ENCODE data around the gene VPS41. TPM values are rescaled to one million over a fixed set of nuclear protein-coding genes. Genes with fewer than 3 reads are reported as not detected.

VPS41 gene
- polyA plus RNA-seq, 3 donors = 70.1 to 90.3 (median 75.3) TPM

DNA sequence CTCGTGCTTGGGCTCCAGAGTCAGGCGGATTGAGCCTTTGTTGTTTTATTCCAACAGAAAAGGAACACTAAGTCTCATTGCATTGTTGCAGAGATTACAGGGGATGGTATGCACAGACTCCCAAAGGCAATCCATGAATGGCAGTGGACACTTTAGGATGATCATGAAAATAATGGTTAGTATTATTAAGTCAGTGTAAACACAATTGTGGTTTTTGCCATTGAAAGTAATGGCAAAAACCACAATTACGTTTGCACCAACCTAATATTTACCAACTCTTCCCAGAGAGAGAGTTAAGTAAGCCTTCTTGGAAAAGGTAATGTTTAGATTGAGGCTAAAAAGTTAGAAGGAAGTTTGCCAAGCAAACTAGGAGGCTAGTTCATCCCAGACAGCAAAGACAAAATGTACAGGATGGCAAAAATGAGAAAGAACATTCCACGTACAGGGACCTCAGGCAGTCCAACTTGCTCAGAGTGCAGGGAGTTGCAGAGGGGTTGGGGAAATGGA, 204.9 kb downstream of the VPS41 start:
- no peak for DNase-seq (ENCODE audit: extremely low read depth in 1 of 11, low read depth in 9 of 11, low spot score in 4 of 11)

DNA sequence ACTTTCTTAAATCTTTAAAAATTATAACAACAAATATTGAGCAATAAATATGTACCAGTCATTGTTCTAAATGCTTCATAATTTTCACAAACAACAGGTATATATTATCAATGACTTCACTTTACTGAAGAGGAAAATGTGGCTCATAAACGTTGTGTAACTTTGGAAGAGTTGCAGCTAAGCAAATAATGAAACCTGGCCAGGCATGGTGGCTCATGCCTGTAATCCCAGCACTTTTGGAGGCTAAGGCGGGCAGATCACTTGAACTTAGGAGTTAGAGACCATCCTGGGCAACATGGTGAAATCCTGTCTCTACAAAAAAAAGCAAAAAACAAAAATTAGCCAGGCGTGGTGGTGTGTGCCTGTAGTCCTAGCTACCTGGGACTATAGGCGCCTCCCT, 205.9 kb downstream of the VPS41 start:
- no peak for DNase-seq (ENCODE audit: extremely low read depth in 1 of 11, low read depth in 9 of 11, low spot score in 4 of 11)

DNA sequence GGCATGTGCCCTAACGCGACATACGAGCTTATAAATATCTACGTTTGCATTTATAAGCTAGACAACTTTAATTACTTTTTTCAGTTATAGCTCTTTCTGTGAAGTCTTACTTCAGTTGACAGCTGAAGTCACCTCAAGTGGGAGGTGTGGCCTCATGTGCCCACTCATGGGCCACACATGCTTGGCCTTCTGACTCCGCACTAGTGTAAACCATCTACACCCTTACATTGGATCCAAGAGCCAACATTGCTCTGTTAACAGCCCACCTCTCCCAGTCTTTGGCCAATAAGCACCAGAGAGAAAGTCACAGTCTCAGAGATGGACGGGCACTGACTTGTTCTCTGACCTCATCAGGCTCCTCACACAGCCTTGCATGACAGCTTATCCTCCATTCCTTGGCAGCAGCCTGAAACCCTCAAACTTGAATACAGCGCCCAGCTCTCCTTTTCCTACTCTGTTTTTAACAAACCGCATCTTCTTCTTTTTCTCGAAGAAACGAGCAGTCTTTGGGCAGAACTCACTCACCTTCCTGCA, 206.9 kb downstream of the VPS41 start:
- no peak for DNase-seq (ENCODE audit: extremely low read depth in 1 of 11, low read depth in 9 of 11, low spot score in 4 of 11)

DNA sequence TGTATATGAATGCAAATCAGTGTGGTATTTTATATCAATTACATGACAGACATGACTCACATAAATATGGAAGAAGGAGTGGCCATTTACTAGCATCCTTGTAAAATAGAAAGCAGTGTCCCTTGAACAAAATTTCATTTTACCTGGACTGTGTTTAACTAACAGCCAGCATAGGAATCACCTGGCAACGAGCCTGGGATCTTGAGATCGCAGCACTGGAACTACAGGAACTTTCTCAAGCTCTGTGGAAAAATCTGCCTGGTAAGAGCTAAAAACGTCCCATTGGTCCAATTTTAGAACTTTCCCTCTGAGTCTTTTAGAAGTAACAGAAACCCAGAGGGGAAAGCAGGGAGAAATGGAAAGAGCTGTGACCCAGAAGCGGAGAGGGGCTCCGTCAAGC, 208.9 kb downstream of the VPS41 start:
- DNase-seq (ENCODE audit: extremely low read depth in 1 of 11, low read depth in 9 of 11, low spot score in 4 of 11) = no peak

DNA sequence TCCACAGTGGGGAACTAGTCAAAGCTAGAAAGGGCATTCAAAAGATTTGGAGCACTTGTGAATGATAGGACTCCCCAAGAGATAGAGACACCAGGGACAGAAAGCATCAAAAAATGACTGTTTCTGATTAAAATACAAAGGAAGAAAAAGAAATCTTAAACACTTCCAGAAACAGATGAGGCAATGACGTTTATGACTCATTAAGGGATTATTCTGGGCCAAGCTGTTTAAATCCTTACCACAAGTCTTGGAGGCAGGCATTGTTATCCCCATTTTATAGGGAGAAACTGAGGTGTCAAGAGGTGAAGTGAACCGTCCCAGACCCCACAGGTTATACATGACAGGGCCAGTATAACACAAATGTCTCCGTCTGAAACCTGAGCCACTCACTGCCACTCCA, 209.5 kb downstream of the VPS41 start:
- no peak for DNase-seq (ENCODE audit: extremely low read depth in 1 of 11, low read depth in 9 of 11, low spot score in 4 of 11)

DNA sequence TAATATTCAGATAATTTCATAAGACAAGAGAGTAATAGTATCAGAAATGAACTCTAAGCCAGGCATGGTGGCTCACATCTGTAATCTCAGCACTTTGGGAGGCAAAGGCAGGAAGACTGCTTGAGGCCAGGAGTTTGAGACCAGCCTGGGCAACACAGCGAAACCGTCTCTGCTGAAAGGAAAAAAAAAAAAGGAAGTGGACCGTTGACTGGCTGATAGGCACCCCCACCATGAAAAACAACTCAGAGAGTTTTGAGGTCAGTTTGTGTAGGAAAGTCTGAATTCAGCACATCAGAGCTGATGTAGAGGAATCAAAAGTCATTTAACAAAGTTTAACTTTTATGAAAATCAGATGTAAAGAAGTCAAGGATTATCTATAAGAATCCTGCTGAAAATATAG, 214.7 kb downstream of the VPS41 start:
- DNase-seq (ENCODE audit: extremely low read depth in 1 of 11, low read depth in 9 of 11, low spot score in 4 of 11) = no peak

DNA sequence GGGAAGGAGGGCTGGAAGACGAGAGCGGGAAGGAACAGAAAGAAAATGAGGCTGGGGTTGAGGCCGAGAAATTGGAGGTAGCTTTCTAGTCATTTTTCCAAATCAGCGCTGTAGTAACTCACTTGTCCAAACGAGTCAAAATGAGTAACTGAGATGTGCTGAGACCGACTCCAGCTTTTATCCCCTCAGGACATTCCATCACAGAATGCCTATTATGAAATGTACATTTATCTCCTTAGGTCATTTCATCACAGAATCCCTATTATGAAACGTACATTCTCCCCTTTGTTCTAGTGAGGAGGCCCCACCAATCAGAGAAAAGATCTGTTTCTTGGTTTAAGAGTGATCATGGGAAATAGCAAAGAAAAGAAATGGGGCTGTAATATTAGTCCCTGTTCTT, 222.1 kb downstream of the VPS41 start:
- no peak for DNase-seq (ENCODE audit: extremely low read depth in 1 of 11, low read depth in 9 of 11, low spot score in 4 of 11)

DNA sequence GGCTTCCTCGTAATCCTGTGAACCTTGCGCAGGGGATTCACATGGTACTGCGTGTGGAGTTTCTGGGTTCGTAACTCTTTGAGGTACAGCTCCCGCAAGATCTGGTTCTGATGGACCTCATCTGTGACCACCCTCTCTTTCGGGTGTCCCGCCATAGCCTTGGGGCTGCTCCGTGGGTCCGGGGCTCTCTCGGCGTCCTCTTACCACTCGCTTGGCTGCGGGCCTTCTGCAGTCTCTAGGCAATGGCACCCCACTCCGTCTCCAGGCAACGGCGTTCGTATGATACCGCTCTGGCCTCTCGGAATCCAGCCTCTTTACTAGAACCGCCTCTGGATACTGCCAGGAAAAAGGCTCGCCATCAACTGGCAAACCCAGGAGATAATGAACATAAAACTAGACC, 223.1 kb downstream of the VPS41 start:
- DNase-seq (ENCODE audit: extremely low read depth in 1 of 11, low read depth in 9 of 11, low spot score in 4 of 11) = no peak

DNA sequence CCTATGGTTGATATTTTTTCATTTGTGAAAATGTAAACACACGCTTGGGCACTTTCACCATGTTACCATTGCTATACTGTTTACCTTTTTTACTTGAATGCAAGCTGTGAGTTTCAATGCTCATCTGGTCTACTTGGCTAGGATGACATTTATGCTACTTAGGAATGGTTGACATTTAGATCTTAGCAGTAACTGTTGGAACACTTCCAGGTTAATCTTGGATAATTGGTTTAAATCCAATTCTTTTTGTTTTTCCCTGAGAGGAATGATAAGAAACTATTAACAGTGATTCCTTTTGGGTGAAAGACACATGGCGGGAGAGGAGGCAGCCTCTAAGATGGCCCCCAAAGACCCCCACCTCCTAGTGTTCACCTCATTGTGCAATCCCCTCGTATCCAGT, 226.4 kb downstream of the VPS41 start:
- DNase-seq (ENCODE audit: extremely low read depth in 1 of 11, low read depth in 9 of 11, low spot score in 4 of 11) = no peak

DNA sequence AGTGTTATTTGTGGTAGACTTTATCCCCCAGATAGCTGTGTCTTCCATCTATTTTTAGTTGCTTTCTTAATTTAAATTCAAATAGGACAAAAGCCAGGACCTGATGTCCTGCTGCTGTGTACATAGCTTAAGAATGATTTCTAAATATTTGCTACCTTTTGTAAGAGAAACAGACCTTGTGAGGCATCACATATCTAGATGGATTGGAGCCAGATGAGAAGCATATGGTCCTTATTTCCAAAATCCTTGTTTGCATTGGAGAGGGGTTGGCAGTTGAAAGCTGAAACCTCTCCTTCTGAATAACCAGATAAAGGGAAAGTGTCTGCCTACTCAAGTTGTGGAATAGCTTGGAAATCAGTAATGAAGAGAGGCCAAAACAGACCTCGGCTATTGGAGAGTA, 227.1 kb downstream of the VPS41 start:
- DNase-seq (ENCODE audit: extremely low read depth in 1 of 11, low read depth in 9 of 11, low spot score in 4 of 11) = no peak

DNA sequence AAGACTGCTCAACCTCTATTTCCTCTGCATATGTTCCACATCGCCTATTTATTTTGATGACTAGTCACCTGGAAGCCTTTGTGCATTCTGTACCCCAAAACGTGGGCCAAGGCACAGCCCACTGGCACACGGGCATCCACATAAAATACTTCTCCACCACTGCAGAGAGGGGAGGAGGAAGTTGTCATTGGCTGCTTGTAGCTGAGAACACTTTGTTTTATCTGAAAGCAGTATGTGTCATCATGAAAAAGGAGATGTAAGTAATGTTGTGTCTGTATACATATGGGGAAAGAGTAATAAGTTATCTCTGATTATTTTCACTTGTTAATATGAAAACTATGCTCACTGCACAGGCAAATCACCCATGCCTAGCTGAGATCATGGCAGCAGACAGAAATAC, 229.6 kb downstream of the VPS41 start:
- no peak for DNase-seq (ENCODE audit: extremely low read depth in 1 of 11, low read depth in 9 of 11, low spot score in 4 of 11)

DNA sequence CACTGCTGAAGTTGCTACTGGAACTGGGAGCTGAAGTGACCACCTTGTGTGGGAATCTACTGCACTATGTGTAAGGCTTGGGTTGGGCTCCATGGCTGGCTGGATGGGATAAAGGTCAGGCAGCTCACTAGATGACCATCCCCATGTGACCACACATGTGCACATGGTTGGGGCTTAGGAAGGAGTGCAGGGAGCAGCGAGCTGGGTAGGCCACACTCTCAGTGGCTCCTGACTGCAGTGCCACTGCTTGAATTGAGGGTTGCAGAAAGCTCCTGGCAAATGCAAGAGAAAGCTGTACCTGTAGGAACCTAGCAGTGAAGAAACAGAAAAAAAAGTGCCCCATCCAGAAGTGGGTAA, 230.3 kb downstream of the VPS41 start:
- no peak for DNase-seq (ENCODE audit: extremely low read depth in 1 of 11, low read depth in 9 of 11, low spot score in 4 of 11)

DNA sequence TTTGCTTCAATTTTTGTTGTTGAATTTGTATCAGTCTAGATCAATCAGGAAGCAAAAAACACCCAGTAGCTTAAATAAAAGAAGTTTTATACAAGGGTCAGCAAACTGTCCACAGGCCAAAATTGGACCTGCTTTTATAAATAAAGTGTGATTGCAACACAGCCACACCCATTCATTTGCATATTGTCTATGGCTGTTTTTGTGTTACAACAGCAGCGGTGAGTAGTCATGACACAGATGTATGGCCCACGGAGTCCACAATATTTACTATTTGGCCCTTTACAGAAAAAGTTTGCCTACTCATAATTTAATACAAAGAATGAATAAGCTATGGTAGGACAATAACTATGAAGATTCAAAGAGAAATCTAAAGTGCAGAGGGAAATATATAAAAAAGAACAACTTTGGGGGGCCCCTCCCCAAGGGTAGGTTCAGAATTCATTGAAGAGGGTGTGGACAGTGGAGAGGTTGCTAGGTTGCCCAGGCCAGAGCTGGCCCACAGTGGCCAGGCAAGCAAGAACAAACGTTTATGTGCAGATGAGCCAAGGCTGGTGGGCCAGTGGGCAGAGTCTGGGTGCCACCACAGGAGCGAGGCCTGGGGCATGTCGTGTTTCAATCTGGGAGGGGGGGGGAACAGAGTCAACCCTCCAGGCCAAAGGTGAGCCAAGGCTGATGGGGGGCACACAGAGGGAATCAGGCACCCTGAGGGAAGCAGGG, 230.9 kb downstream of the VPS41 start:
- DNase-seq (ENCODE audit: extremely low read depth in 1 of 11, low read depth in 9 of 11, low spot score in 4 of 11) = no peak

DNA sequence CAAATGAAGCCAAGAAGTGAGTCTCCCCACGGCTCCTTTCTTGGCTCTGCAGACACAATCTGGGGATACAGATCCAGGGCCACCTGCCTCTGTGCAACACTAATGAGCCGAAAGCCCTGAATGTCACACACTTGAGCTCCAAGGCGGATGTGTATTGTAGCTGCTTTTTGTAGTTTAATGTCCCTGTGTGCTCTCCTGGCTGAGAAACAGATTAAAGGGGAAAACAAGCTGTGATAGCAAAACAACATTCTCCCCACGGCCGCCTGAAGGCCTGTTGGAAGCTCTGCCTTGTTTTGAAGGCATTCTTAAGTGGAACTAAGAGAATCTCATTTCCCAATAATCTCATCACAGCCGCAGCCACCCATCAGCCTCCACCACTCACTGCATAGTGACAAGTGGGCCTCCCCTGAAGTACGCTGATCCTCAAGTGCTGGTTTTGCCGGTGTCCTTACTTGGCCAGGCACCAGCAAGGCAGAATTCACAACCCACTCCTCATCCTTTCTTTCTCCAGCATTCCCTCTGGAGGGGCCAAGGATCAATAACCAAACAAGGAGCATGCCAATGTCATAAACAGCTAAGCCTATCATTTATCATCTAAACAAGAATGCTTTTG, 233.4 kb downstream of the VPS41 start:
- no peak for DNase-seq (ENCODE audit: extremely low read depth in 1 of 11, low read depth in 9 of 11, low spot score in 4 of 11)

DNA sequence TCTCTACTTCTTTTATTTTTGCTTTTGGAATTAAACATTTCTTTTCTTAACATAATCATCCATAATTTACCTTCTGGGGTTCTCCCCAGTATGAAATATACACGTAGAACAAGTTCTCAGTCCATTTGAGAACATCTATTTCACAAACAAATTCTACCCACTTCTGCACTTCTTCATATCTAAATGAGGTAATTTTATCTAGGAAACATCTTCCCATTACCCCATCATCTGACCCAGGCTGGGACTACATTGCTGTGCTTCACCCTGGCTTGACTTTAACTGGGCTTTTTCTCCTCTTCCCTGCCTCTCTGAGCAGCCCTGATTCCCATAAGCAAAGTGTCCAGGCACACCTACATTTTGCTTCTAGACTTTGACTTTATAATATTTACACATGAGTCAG, 234.5 kb downstream of the VPS41 start:
- DNase-seq (ENCODE audit: extremely low read depth in 1 of 11, low read depth in 9 of 11, low spot score in 4 of 11) = no peak

DNA sequence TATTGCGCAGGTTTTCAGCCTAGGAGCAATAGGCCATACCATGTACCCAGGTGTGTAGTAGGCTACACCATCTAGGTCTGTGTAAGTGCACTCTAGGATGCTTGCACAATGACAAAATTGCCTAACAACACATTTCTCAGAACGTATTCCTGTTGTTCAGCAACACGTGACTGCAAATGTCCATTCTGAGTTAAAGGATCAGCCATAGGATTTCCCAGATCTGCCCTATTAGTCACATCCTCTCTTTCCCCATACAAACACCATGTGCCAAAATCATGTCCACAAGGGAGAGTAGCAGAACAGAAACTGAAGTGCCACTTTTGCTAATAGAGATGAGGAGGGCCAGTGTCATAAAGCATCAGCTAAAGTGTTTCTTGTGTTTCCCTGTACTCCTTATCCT, 235.2 kb downstream of the VPS41 start:
- no peak for DNase-seq (ENCODE audit: extremely low read depth in 1 of 11, low read depth in 9 of 11, low spot score in 4 of 11)

Other genes with a start within 250 kb of the VPS41 start
- gene POU6F2, start 68.7 kb upstream of the VPS41 start, polyA plus RNA-seq (ENCODE audit: insufficient read length in 3 of 3) = under 1 TPM; 0.11 to 0.35 (median 0.26) TPM

All from renal cortex interstitium (tissue), 11 donors.